Embryonic facial prominence (tissue), 1 donor: Measurements from ENCODE around the gene PRKCD.

Source experiments
- DNase-seq: peaks from one replicate; pipeline ENCODE4 v3.0.0-alpha.2; 2016; ENCODE audit errors: extremely low spot score

The PRKCD gene

DNA sequence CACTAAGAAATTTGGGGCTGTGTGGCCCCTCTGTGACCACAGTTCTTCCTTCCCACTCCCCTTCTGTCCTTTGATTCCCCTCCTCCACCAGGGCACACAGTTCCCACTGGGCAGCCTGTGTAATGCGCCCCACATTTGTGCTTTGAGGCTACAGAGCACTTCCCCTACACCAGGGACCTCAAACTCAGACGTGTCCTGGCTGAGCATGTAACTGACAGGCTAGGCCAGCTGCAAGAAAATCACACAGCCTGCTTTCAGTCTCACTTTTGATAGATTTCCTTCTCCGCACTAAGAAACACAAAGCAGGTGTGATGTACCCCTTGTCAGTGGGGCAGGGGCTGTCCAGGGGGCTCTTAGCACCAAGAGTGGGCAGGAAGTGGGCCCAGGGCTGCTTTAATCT lies 29.6 kb downstream of the PRKCD start:
- no peak for DNase-seq

DNA sequence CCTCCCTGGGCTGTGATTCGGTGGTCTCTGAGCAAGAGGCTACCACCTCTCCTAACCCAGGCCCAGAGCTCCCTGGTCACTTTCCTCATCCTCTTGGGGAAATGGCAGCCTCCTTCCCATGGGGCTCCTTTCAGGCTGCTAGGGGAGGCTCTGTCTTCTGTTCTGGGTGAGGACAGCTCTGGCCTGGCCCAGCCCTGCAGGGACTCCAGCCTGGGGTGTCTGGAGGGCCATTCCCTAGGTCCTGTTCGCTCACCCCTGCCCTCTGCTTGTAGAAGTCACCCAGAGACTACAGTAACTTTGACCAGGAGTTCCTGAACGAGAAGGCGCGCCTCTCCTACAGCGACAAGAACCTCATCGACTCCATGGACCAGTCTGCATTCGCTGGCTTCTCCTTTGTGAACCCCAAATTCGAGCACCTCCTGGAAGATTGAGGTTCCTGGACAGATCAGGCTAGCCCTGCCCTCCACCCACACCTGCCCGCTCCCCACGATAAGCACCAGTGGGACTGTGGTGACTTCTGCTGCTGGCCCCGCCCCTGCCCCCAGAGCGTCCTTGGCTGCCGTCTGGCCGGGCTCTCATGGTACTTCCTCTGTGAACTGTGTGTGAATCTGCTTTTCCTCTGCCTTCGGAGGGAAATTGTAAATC lies 30.9 kb downstream of the PRKCD start:
- DNase-seq: no peak

DNA sequence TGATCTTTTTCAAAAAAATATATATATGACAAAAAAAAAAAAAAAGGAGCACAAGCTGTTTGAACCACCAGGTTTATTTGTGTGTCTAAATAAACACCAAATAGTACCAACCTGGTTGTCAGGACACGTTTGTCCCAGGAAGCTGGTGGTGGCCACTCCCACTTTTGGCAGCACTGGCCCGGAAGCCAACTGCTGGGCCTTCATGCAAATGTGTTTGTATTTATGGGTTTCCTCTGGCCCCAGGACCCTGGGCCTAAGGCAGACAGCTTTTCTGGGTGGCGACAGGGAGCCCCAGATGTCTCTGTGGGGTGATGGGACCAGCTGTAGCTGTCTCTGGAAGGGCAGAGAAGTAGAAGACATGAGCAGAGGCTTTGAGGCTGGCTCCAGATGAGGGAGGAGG lies 31.6 kb downstream of the PRKCD start:
- DNase-seq: no peak

DNA sequence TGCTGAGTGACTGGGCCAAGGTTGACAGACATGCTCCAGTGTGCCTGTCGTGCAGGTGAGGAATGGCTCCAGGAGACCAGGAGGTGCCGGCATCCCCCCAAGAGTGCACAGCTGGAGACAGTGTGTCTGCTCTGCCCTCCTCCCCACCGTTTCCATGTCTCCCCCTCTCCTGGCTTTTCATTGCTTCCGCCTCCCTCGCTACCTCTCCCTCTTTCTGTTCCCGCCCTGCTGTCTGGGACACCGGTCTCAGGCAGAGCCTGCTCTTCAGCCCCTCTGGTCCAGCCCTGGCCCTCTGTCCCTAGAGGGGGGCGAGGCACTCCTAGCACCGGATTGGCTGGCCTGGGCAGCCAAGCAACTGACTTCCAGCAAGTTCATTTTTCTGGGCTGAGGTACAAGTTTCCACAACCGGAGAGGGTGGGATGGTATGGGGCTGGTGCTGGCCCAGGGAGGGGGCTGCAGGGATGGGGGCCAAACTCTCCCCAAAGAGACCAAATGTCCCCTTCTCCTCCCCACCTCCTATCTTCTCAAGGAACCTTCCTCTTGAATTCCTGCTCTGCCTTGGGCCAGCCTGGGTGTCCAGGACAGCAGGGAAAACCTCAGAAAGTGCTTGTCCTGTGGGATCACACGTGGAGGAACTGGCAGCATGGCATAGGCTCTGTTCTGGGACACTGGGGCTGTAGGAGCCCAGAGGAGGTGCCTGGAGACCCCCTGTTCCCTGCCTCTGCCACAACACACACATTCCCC lies 32.6 kb downstream of the PRKCD start:
- no peak for DNase-seq

DNA sequence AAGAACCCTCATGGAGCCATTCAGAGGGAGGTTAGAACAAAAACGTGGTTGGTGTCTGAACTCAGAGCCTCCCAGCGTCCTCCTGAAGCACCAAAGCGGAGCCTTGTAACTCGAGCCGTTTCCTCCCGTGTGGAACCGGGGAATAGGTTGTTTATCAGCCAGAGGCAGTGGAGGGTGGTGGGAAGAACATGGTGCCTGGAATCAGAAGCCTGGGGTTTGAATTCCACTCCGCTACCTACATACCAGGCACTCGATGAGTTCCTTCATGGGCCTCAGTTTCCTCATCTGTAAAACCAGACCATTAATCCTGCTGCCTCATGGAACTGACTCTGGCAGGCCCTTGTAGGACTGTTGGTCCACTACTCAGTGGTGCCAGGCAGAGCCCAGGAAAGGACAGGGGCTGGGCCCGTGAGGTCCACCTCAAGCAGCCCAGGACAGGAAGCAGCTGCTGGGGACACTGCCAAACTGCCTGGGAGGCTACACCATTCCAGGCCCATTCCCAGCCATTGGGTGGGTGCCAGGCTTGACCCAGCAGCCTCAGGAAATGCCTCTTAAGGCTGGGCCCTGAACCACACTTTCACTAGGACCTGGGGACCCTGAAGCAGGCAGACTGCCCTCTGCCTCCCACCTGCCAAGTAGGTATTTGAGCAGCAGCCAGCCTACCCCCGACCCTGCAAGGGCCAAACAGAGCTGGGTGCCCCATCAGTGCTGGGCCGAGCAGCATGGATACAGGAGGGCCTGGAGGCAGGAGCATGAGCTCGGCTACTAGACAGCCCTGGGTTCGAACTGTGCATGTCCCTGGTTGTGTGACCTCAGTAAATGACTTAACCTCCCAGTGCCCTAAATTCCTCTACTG lies 33.4 kb downstream of the PRKCD start:
- no peak for DNase-seq

DNA sequence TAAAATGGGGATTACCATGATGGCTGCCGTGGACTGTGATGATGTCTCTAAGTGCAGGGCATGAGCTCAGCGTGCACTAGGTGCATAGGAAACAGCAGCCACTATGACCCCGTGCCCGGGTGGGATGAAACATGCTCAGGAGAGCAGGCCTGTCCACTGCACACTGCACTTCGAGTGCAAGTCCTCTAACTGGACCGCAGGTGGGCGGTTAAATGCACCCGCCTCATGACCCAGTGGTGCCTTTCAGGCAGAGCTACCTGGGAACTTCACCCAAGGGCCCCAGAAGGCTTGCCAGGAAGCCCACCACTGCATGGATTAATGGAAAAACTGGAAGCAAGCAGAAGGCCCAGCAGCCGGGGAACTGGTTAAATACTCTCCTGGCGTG lies 34.0 kb downstream of the PRKCD start:
- no peak for DNase-seq

DNA sequence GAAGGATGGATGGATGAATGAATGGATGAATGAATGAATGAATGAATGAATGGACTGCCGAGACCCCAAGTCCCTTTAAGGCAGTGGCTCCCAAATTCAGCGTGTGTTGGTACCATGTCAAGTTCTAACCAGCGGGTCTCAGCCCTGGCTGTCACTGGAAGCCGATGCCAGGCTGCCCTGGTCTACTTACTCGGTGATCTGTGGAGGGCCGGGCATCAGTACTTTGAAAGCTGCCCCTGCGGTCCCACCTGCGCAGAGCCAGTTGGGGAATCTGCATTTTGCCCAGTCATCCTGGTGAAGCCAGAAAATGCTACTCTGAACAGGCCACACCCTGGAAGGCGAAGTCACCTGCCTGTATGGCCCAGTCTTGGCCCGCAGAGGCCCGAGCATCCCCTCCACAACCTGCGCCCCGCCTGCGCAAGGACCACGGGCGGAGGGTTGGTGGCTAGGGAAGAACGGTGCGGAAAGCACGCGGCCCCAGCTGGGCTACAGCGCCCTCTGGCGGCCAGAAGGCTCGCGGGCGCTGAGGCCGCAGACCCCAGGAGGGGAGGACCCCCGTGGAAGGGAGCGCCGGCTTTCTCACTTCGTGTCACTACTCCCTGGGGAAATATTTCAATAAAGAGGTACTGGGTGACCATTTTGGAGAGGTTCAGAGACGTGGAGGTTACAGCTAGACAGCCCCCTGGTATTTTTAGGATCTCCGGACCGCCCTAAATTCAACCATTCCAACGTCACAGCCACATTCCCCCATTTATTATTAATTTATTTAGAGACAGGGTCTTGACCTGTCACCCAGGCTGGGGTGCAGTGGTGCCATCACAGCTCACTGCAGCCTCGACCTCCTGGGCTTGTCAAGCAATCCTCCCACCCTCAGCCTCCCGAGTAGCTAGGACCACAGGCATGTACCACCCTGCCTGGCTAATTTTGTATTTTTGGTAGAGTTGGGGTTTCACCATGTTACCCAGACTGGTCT lies 34.9 kb downstream of the PRKCD start:
- DNase-seq: no peak

DNA sequence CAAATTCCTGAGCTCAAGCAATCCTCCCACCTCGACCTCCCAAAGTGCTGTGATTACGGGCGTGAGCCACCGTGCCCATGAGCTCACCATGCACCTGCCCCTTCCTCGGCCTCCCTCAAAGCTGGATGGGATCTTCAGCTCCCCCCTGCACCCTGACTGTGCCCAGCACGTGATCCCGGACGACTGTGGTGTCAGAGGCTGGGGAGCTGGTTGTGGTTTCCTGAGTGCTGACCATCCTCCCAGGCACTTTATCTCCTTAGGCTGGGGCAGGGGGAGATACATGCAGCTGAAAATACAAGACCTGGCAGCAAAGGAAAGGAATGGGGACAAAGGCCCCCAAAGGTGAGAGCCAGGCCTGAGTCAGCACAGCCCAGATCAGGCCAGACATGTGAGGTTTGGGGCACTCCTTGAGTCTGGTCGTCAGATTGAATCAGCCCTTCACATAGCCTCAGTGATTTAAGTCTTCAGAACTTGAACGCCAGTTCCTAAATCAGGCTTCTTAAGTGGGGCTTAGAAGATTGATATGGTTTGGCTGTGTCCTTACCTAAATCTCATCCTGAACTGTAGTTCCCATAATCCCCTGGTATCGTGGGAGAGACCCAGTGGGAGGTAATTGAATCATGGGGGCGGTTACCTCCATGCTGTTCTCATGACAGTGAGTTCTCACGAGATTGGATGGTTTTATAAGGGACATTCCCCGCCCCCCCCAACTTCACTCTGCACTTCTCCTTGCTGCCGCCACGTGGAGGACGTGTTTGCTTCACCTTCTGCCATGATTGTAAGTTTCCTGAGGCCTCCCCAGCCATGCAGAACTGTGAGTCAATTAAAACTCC lies 35.8 kb downstream of the PRKCD start:
- no peak for DNase-seq

DNA sequence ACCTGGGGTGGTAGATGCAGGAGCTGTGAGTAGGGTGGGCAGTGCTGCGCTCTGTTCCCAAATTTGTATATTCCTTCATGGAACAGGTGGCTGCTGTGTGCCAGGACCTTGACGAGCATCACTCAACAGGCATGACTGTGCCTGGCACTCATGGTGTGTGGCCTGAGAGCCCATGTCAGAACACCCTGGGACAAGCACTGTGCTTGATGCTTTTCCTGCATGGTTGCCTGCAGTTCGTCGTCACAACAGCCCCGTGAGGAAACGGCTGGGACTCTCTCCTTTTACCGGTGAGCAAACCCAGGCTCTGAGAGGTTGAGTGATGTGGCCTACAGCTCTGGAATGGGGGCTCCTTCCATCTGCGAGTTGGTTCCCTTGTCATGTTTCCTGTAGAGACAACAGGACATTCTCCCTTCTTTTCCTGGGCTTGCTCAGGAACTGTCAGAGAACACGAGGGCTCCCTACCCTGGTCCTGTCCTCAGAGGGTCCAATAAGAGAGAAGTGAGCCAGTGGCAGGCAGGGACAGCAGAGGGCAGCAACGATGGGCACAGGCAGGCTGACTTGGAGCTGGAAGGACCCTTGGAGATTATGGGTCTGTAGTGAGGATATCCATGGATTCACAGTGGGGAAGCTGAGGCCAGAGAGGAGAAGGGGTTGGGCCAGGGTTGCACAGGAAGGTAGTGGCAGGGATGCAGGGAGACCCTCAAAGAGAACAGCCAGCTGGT lies 37.4 kb downstream of the PRKCD start:
- no peak for DNase-seq

DNA sequence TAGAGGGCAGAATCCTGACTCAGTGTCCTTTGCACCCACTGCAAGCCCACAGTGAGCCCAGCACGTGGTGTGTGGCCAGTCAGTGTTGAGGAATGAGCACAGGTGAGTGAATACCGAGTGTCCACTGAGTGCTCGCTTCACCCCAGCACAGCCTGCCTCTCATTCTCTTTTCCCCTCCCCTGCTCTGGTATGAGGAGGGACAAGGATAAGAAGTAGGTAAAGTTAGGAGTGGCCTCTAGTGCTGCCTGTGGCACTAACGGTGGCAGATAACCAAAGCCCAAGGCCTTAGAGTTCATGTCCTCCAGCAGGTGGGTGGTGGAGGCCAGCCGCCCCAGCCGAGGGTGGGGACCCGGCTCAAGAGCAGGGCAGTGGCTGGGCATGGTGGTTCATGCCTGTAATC lies 38.0 kb downstream of the PRKCD start:
- no peak for DNase-seq

DNA sequence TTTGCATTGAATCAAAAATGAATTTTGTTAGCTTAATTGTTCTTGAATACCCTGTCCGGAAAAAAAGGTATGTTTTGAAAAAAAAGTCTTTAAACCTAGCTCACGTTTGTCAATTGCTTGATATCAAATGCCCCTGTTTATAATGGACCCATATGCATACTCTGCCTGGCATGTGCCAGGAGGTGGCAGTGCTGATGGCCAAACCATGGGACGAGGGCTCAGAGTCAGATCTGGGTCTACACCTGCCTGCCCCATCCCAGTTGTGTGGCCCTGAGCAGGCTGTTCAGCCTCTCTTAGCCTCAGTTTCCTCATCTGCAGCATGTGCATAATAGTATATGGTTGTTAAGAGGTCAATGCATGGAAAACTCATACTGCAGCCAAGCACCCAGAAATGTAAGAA lies 38.8 kb downstream of the PRKCD start:
- no peak for DNase-seq

DNA sequence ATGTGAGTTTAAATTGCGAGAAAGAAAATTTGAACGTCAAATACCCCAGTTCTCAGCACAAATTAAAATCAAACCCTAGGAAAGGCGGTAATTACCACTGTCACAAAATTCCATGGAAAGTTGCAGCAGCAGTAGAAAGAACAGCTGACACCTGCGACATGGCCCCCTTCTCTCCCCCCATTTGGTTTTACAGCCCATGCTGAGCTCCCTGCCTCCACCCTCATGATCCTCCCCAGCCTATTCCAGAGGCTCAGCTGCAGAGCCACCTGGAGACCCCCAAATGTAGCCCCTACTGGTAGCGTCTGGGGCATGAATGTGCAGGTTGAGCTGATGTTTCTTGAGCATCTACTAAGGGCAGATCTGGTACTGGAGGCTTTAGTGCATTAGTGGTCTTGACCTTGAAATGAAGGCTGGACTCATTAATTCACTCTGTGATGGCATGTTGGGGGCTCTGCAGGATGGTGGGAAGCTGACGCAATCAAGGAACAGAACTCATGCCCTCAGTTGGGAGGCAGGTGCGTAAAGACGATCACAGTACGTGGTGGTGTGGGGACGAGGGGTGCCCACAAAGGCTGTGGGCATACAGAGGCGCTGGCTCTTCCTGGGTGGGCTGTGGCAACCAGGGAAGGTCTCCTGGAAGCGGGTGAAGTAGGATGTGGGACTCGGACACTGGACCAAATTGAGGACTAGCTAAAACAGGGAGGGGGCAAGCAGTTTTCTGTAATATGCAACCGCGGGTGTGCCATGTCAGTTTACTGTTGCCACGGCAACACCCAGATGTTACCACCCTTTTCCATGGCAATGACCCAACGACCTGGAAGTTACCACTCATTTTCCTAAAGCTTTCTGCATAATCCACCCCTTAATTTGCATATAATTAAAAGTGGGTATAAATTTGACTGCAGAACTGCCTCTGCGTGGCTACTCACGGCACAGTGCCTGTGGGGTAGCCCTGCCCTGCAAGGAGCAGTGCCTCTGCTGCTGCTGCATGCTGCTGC lies 39.8 kb downstream of the PRKCD start:
- DNase-seq: no peak

DNA sequence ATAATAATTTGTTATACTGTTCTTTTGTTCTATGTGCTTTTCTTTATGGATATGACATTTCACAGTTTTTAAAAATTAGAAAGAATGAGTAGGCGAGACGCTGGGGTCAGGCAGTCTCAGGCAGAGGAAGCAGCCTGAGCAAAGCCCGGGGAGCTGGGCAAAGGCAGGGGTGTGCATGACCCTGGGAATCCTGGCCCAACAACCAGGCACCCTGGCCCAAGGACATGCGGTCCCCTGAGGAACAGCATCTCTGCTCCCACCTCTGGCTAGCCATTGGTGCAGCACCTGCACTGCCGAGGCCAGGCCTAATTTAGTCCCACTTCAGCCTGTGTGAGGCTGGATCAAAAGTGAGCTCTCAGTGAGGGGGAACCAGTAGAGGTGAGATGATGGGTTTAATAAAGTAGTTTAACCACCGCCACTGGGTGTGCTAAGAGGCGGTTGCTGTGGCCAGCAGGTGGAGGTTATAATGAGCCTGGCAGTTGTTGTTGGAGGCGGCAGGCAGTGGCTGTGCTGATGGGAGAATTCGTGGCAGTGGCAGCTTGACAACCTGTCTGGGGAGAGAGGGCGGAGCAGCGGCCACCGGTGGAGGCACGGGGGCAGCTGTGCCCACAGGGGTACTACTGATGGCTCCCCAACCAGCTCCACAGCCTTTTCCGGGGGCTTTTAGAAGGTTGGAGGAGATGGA lies 41.5 kb downstream of the PRKCD start:
- no peak for DNase-seq

DNA sequence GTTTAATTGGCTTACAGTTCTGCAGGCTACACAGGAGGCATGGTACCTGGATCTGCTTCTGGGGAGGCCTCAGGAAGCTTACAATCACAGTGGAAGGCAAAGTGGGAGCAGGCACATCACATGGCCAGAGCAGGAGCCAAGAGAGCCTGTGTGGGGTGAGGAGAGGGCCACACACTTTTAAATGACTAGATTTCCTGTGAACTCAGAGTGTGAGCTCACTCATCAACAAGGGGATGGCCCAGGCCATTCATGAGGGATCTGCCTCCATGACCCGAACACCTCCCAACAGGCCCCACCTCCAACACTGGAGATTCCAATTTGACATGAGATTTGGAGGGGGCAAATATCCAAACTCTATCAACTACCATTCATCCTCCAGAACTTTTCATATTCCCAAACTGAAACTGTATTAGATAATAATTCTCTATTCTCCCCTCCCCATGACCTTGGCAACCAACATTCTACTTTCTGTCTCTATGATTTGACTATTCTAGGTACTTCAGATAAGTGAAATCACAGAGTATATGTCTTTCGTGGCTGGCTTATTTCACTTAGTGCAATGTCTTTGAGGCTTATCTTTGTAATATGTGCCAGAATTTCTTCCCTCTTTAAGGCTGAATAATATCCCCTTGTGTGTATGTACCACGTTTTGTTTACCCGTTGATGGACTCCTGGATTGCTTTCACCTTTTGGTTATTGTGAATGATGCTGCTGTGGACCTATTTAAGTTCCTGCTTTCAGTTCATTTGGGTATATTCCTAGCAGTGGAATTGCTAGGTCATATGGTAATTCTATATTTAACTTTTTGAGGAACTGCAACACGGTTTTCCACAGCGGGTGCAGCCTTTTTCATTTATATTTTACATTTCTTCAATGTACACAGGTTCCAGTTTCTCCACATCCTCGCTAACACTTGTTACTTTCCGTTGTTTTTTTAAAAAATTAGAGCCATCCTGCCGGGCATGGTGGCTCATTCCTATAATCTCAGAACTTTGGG lies 51.0 kb downstream of the PRKCD start:
- DNase-seq: no peak

DNA sequence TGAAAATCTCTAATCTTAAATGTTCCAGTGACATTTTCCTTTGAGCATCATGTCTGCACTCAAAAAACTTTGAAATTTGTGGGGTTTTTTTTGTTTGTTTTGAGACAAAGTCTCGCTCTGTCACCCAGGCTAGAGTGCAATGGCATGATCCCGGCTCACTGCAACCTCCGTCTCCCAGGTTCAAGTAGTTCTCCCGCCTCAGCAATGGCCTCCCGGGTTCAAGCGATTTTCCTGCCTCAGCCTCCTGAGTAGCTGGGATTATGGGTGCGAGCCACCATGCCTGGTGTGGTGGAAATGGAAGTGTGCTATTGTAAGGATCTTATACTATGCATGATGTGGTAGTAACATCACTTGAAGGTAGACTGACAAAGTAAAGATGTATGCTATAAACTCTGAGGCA lies 52.3 kb downstream of the PRKCD start:
- DNase-seq: no peak

DNA sequence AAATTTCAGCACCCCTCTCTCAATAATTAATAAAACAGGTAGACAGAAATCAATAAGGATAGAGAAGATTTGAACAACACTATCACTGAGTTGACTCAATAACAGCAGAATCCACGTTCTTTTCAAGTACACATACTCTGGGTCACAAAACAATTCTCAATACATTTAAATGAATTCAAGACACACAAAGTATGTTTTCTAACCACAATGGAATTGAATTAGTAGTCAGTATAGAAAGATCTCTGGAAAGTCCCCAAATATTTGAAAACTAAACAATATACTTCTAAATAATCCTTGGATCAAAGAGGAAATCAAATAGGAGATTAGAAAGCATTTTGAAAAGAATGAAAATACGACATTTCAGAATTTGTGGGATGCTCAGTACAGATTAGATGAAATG lies 54.8 kb downstream of the PRKCD start:
- DNase-seq: no peak

DNA sequence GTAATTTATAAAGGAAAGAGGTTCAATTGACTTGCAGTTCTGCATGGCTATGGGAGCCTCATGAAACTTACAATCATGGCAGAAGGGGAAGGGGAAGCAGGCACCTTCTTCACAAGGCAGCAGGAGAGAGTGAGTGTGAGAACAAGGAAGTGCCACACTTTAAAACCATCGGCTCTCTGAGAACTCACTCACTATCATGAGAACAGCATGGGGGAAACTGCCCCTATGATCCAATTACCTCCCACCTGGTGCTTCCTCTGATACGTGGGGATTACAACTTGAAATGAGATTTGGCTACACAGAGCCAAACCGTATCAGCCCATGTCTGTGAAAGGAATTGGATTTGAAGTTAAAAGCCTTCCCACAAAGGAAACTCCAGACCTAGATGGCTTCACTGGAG lies 55.7 kb downstream of the PRKCD start:
- DNase-seq: no peak
